Vagina (tissue), 2 donors: ENCODE results near the gene DMRTC2. TPM values are rescaled to one million over a fixed set of nuclear protein-coding genes. Genes with fewer than 3 reads are reported as not detected.
A peak's percentile ranks its signal among the peaks of the same experiment; 100 is the strongest.
"Not testable (repeated sequence)": the region's sequence is repeated elsewhere in the genome, so short reads cannot be mapped to it uniquely, and the experiment has no call there.

Experiments
- DNase-seq, 2 donors: peaks; one replicate each; pipeline ENCODE4 v3.0.0-alpha.2; 2017; ENCODE audit errors: extremely low spot score in 2 of 2
- H3K27ac ChIP-seq: fragments of 200-600 bp; sonication (generic); one replicate; pipeline ENCODE4 v1.5.1; 2019
- H3K27me3 ChIP-seq: fragments of 200-600 bp; sonication (generic); one replicate; pipeline ENCODE4 v1.5.1; 2019
- H3K36me3 ChIP-seq, 2 donors: fragments of 200-600 bp; sonication (generic); one replicate each; pipeline ENCODE4 v1.5.1; 2017 to 2019
- H3K4me1 ChIP-seq: fragments of 200-600 bp; sonication (generic); one replicate; pipeline ENCODE4 v1.5.1; 2019
- H3K4me3 ChIP-seq, 2 donors: fragments of 200-600 bp; sonication (generic); 1 replicate in 1 of 2; 2 replicates in 1 of 2; pipeline ENCODE4 v1.5.1; 2016 to 2019
- H3K9me3 ChIP-seq: fragments of 200-600 bp; sonication (generic); one replicate; pipeline ENCODE4 v1.5.1; 2019
- POLR2A ChIP-seq, 2 donors: fragments of 450-650 bp; IDR thresholded peaks; one replicate each; pipeline ENCODE4 v1.6.1; 2017; ENCODE audit warnings: antibody characterized with exemption in 2 of 2, mild to moderate bottlenecking in 2 of 2, moderate library complexity in 2 of 2
- POLR2AphosphoS5 ChIP-seq, 2 donors: sonication (generic); formaldehyde crosslinking; IDR thresholded peaks; one replicate each; pipeline ENCODE4 v1.9.0; 2017; ENCODE audit warnings: antibody characterized with exemption in 2 of 2, mild to moderate bottlenecking in 2 of 2, low read depth in 1 of 2; ENCODE audit not compliant: insufficient read depth in 1 of 2
- intact Hi-C: fragments of 100-400 bp; cut with DNase I; formaldehyde crosslinking; loops from one replicate; pipeline ENCODE4 v1.15.1; 2023
- total RNA-seq: library from RNA; depleted of rRNA; stranded (reverse); fragments of >200 nt; gene quantifications from one replicate; pipeline ENCODE4 v1.2.3, GENCODE V29; 2016
- TF ChIP-seq, protein P1 (sequence below), 3 experiments: fragments of 450-650 bp in 2 of 3; fragments of 200-600 bp in 1 of 3; sonication (generic) in 1 of 3; IDR thresholded peaks; one replicate each; pipeline ENCODE4 v1.5.1; 2017 to 2019; ENCODE audit warnings: antibody characterized with exemption in 3 of 3, mild to moderate bottlenecking in 2 of 3, moderate library complexity in 2 of 3

Gene DMRTC2
- total RNA-seq, 1 donor from 2014 or later = not detected

DNA sequence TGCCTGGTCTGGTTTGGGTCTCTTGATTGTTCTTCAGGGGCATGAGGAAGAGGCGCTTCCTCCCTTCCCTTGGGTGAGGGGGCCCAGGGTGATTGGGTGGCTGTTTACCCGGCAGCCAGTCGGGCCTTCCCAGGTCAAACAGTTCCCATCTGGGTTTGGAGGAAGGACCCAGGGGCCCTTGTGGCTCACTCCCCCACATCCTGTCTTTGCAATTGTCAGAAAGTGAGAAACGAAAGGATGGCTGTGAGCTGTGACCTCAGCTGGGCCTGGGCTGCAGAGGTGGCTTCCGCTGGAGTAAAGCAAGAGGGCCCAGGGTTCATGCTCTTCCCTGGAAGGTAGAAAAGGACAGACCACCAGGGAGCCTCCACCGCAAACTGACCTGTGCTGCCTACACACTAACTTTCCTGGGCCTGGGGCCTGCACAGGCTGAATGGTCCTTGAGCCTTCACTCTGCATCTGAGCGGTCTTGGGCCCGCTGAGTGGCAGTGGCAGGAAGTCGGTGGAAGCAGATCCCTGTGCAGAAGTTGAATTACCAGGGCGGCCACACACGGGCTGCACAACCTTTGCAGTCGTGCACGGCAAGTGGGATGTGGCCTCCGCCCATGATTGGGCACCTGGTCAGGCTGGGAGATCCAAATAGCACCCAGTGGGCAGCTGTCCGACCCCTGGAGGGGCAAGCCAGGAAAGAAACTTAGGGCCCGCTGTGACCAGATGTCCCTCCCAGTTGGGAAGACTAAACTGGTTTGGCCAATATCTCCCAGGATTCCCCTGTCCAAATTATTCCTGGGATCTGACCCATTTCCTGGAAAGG is 26.9 kb downstream of the DMRTC2 start:
- no peaks in the 10 kb centered on the region for H3K9me3 ChIP-seq
- H3K4me1 ChIP-seq = peaks cover 20% of the 10 kb centered on the region
- DNase-seq = no peak
- TF ChIP-seq POLR2A (IDR thresholded peaks at IDR 0.05) (no peak), POLR2AphosphoS5 (IDR thresholded peaks at IDR 0.05; ENCODE audit: insufficient read depth in 1 of 2, low read depth in 1 of 2) (peak in 1 of 2 donors; percentile 52)
- intact Hi-C loops = loop anchor here (5.0 kb wide), 1 partner anchor 1069 kb away; no protein-coding TSS in a partner anchor
- H3K27ac ChIP-seq = no peak overlapping the region
- peaks cover 3 to 42% of the 10 kb centered on the region in 2 donors for H3K36me3 ChIP-seq
- H3K27me3 ChIP-seq = no peaks in the 10 kb centered on the region
- no peak overlapping the region for H3K4me3 ChIP-seq

DNA sequence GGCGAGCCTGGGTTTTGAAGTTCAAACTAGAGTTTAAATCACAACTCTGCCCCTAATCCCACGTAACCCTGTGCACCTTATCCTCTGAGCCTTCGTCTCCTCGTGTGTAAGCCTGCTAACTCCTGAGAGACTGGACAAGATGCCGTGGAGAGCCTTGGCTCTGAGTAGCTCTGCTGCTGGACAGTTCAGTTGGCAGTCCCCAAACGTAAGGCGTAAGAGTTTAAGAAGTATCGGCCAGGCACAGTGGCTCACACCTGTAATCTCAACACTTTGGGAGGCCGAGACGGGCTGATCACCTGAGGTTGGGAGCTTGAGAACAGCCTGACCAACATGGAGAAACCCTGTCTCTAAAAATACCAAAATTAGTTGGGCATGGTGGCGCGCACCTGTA is 27.5 kb downstream of the DMRTC2 start:
- H3K27ac ChIP-seq = no peak overlapping the region
- no peak for DNase-seq
- intact Hi-C loops = loop anchor here (5.0 kb wide), 1 partner anchor 1070 kb away; no protein-coding TSS in a partner anchor
- TF ChIP-seq, protein P1, sequence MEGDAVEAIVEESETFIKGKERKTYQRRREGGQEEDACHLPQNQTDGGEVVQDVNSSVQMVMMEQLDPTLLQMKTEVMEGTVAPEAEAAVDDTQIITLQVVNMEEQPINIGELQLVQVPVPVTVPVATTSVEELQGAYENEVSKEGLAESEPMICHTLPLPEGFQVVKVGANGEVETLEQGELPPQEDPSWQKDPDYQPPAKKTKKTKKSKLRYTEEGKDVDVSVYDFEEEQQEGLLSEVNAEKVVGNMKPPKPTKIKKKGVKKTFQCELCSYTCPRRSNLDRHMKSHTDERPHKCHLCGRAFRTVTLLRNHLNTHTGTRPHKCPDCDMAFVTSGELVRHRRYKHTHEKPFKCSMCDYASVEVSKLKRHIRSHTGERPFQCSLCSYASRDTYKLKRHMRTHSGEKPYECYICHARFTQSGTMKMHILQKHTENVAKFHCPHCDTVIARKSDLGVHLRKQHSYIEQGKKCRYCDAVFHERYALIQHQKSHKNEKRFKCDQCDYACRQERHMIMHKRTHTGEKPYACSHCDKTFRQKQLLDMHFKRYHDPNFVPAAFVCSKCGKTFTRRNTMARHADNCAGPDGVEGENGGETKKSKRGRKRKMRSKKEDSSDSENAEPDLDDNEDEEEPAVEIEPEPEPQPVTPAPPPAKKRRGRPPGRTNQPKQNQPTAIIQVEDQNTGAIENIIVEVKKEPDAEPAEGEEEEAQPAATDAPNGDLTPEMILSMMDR (IDR thresholded peaks at IDR 0.05) = no peak
- H3K36me3 ChIP-seq = peaks cover 3 to 42% of the 10 kb centered on the region in 2 donors
- H3K9me3 ChIP-seq = no peaks in the 10 kb centered on the region
- no peaks in the 10 kb centered on the region for H3K27me3 ChIP-seq
- H3K4me1 ChIP-seq = peaks cover 14% of the 10 kb centered on the region
- no peak overlapping the region for H3K4me3 ChIP-seq

DNA sequence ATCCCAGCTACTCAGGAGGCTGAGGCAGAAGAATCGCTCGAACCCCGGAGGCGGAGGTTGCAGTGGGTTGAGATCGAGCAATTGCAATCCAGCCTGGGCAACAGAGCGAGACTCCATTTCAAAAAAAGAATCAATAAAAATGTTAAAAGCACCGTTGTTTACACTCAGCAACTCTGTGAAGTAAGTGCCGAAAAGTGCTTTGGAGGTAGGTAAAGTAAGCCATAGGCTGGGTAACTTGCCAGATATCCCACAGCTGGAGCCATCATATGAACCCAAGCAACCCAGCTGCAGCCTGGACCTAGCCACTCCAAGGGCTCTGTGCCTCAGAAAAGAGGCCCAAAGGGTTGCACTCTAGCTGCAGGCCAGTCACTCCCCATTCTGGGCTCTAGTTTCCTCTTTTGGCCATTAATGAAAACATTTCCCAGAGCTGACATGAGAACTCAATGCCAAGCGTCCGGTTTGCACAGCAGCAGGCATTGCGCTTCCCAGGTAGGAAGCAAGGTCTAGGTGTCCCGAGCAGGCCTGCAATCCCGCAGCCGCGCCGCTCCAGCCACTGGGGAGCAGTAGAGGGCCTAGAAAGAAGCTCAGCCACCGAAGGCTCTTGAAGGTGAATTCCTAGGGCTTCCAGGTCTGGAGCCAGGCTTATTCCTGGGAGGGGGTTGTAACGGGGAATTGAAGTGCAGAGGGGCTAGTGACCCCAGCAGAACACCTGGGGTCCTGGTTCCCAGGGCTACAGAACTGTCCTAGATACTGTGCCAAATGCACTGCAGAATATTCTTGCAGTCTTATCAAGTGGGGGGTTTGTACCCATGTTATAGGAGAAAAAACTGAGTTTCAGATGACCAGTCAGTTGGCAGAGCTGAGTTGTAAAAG is 28.2 kb downstream of the DMRTC2 start:
- intact Hi-C loops = loop anchor here (5.0 kb wide), 1 partner anchor 1071 kb away; no protein-coding TSS in a partner anchor
- H3K4me1 ChIP-seq = peaks cover 8% of the 10 kb centered on the region
- peak overlapping the region; percentile 17 for H3K27ac ChIP-seq
- no peak for TF ChIP-seq POLR2A (IDR thresholded peaks at IDR 0.05)
- TF ChIP-seq, protein P1 (IDR thresholded peaks at IDR 0.05) = peak in 2 of 3 experiments; percentile 22 to 31
- no peak overlapping the region for H3K4me3 ChIP-seq
- H3K27me3 ChIP-seq = no peaks in the 10 kb centered on the region
- no peak for DNase-seq
- H3K9me3 ChIP-seq = no peaks in the 10 kb centered on the region
- H3K36me3 ChIP-seq = peaks cover 3 to 38% of the 10 kb centered on the region in 2 donors

DNA sequence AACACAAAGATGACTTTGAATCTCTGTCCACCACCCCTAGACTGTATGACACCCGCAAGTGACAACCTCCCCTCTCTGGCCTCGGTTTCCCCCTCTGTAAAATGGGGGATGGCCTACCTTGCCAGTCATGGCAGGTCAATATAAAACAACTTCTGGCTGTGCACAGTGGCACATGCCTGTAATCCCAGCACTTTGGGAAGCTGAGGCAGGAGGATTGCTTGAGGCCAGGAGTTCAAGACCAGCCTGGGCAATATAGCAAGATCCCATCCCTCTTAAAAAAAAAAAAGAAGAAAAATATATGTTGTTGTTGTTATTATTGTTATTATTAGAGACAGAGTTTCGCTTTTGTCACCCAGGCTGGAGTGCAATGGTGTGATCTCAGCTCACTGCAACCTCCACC is 31.1 kb downstream of the DMRTC2 start:
- H3K4me3 ChIP-seq, H3K9me3 ChIP-seq, intact Hi-C loops: not testable (repeated sequence)

DNA sequence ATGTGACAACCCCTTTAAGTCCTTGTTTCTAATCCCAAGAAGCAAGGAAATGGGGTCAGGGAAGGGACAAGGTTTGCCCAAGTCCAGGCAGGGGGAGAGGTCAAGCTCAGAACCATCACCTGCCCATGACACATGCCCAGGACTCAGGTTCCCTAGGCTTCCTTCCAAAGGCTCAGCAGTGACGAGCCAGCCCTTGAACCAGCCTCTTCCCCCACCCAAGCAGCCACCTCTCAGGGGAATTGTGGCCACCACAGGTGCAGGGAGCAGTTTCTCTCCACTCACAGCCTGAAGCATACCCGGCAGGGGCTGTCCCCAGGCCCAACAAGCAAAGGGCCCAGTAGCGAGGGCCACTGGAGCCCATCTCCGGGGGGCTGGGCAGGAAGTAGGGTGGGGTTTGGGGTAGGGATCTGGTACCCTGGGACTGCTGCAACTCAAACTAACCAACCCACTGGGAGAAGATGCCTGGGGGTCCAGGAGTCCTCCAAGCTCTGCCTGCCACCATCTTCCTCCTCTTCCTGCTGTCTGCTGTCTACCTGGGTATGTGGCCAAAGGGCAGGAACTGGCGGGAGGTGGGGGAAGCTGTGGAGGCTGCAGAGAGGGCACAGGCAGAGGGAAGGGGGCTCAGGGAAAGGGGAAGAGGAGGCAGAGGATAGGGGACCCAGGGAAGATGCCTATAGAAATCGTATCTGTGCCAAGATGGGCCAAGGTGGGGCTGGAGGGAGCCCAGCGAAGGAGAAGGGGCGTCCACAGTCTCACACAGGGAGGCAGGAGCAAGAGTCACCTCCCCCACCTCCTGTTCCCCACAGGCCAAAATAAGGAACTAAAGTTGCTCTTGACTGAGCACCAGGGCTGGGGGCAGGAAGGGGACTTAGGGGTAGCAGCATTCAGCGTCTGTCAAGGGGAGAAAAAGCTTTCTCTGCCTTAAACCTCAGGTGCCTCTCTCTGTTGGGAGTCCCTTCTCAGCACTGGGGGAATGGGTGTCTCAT is 32.3 kb downstream of the DMRTC2 start, which contains the start of gene CD79A:
Gene CD79A, plus strand, starts transcription at position 433 of the 986 bp plus-strand sequence. Its CDS starts 26 bp downstream, at position 459.
- intact Hi-C loops = no loop called here
- TF ChIP-seq, protein P1 (IDR thresholded peaks at IDR 0.05) = no peak
- TF ChIP-seq POLR2A (IDR thresholded peaks at IDR 0.05) (no peak), POLR2AphosphoS5 (IDR thresholded peaks at IDR 0.05; ENCODE audit: insufficient read depth in 1 of 2, low read depth in 1 of 2) (no peak)
- no peak within 1 kb of the TSS for H3K27ac ChIP-seq
- H3K9me3 ChIP-seq = no peaks in the 10 kb centered on the region
- H3K4me3 ChIP-seq = no peak within 1 kb of the TSS
- H3K27me3 ChIP-seq = no peaks in the 10 kb centered on the region
- H3K4me1 ChIP-seq = peaks cover 3% of the 10 kb centered on the region
- no peaks in the 10 kb centered on the region for H3K36me3 ChIP-seq
- DNase-seq = no peak

More for the DNA sequence above, 31.1 kb downstream of the DMRTC2 start:
- peaks cover 0 to 10% of the 10 kb centered on the region in 2 donors for H3K36me3 ChIP-seq
- not testable (repeated sequence) for H3K4me1 ChIP-seq, H3K27ac ChIP-seq, H3K27me3 ChIP-seq, DNase-seq
